ENCODE measurements around the gene SORL1. TPM values are rescaled to one million over a fixed set of nuclear protein-coding genes. Genes with fewer than 3 reads are reported as not detected.
"Not testable (repeated sequence)": the region's sequence is repeated elsewhere in the genome, so short reads cannot be mapped to it uniquely, and the experiment has no call there.

SORL1 gene
- total and polyA plus RNA-seq, 9 of the 15 experiments (the other 6 are each of a cell fraction or from before 2014, with no cell fraction given) = 0.01 to 0.66 TPM; not detected in 7

DNA sequence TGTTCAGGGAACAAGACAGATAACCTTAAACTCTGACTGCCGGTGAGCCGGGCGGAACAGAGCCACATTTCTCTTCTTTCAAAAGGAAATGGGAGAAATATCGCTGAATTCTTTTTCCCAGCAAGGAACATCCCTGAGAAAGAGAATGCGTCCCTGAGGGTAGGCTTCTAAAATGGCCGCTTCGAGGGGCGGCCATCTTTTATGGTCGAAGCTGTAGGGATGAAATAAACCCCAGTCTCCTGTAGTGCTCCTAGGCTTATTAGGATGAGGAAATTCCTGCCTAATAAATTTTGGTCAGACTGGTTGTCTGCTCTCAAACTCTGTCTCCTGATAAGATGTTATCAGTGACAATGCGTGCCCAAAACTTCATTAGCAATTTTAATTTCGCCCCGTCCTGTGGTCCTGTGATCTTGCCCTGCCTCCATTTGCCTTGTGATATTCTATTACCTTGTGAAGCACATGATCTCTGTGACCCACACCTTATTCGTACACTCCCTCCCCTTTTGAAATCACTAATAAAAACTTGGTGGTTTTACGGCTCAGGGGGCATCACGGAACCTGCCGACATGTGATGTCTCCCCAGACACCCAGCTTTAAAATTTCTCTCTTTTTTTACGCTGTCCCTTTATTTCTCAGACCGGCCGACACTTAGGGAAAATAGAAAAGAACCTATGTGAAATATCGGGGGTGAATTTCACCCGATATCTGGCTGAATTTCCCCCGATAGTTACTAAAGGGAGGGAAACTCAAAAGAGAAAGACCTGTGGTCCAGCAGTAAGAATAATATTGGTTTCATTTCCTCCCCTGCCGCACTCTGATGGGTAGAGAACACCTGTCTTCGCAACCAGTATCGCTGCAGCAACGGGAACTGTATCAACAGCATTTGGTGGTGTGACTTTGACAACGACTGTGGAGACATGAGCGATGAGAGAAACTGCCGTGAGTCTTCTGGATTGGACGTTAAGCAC lies 117.5 kb downstream of the SORL1 start:
- POLR2A ChIA-PET; H3K4me3 ChIP-seq; FAIRE-seq; H3K27ac ChIP-seq (ENCODE audit: extremely low read depth, low read depth, low read length); H3K9ac ChIP-seq (ENCODE audit: insufficient read depth in 1 of 2, low read depth in 2 of 2, low read length in 2 of 2); CTCF ChIA-PET (ENCODE audit: low intra/inter-chr PET ratio); BruUV-seq (replicated peaks); in situ Hi-C loops (cut with MboI); H4K20me1 ChIP-seq (replicated peaks; ENCODE audit: control insufficient read depth, insufficient read depth, low read length); H3K79me2 ChIP-seq (ENCODE audit: control insufficient read depth, insufficient read depth, low read length); H3K9me1 ChIP-seq (ENCODE audit: control insufficient read depth, insufficient read depth, low read length); DNase-seq (ENCODE audit: extremely low read depth in 1 of 4, low spot score in 3 of 4); H3K4me2 ChIP-seq (ENCODE audit: insufficient read depth, low read length); H3K9me3 ChIP-seq (replicated peaks; ENCODE audit: control insufficient read depth, insufficient read depth, low read depth, low read length); H3K27me3 ChIP-seq (ENCODE audit: control insufficient read depth in 2 of 2, insufficient read depth in 2 of 2, low read length in 2 of 2); intact Hi-C loops (cut with micrococcal nuclease); ATAC-seq; H3K36me3 ChIP-seq (ENCODE audit: control insufficient read depth, insufficient read depth, low read length); H3K4me1 ChIP-seq (replicated peaks in 1 of 2; ENCODE audit: control insufficient read depth in 2 of 2, insufficient read depth in 2 of 2, low read length in 2 of 2); H2AFZ ChIP-seq (ENCODE audit: low read depth, low read length): not testable (repeated sequence)
- peak in 2 of 3 experiments; percentile 8 to 57 for TF ChIP-seq YY1 (IDR thresholded peaks at IDR 0.05; ENCODE audit: borderline replicate concordance in 1 of 3, control insufficient read depth in 1 of 3, extremely low read depth in 1 of 3, insufficient read depth in 3 of 3, insufficient read length in 1 of 3, insufficient replicate concordance in 2 of 3, low read depth in 1 of 3, low read length in 2 of 3)
- 5% methylated on average over 26 of the region's 30 CpGs for WGBS (ENCODE audit: insufficient coverage, low coverage, missing lambda C conversion rate)

DNA sequence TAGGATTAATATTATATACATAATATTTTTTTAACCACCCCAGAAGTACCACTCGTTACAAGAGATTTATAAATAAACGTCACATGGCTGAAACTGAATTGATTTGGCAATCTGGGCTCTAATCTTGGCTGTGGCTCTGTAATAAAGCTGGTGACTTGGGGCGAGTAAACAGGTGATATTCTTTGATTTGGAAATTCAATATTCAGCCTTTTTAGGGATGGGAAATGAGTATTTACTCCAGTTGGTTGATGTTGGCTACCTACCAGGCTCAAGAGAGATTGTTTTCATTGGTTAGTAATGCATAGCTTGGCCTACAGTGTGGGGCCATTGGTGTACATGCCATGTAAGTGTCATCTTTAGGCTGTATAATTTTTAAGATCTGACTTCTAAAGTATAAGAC lies 118.3 kb downstream of the SORL1 start:
- in situ Hi-C loops (cut with MboI) = no loop called here
- CTCF ChIA-PET (ENCODE audit: low intra/inter-chr PET ratio) = no interaction called here
- TF ChIP-seq PTRF (tag; IDR thresholded peaks at IDR 0.05) (no peak), HNRNPK (IDR thresholded peaks at IDR 0.05; ENCODE audit: low read depth, low read length, poor library complexity, severe bottlenecking) (no peak), NKRF (IDR thresholded peaks at IDR 0.05; ENCODE audit: borderline replicate concordance) (no peak)
- TF ChIP-seq, protein P1, sequence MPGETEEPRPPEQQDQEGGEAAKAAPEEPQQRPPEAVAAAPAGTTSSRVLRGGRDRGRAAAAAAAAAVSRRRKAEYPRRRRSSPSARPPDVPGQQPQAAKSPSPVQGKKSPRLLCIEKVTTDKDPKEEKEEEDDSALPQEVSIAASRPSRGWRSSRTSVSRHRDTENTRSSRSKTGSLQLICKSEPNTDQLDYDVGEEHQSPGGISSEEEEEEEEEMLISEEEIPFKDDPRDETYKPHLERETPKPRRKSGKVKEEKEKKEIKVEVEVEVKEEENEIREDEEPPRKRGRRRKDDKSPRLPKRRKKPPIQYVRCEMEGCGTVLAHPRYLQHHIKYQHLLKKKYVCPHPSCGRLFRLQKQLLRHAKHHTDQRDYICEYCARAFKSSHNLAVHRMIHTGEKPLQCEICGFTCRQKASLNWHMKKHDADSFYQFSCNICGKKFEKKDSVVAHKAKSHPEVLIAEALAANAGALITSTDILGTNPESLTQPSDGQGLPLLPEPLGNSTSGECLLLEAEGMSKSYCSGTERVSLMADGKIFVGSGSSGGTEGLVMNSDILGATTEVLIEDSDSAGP (CRISPR knock-in tag; IDR thresholded peaks at IDR 0.05) = no peak
- TF ChIP-seq, protein P2, sequence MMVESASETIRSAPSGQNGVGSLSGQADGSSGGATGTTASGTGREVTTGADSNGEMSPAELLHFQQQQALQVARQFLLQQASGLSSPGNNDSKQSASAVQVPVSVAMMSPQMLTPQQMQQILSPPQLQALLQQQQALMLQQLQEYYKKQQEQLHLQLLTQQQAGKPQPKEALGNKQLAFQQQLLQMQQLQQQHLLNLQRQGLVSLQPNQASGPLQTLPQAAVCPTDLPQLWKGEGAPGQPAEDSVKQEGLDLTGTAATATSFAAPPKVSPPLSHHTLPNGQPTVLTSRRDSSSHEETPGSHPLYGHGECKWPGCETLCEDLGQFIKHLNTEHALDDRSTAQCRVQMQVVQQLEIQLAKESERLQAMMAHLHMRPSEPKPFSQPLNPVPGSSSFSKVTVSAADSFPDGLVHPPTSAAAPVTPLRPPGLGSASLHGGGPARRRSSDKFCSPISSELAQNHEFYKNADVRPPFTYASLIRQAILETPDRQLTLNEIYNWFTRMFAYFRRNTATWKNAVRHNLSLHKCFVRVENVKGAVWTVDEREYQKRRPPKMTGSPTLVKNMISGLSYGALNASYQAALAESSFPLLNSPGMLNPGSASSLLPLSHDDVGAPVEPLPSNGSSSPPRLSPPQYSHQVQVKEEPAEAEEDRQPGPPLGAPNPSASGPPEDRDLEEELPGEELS (CRISPR knock-in tag; IDR thresholded peaks at IDR 0.05; ENCODE audit: borderline replicate concordance) = no peak

More for the DNA sequence above, 118.3 kb downstream of the SORL1 start:
- no peak for DNase-seq (ENCODE audit: extremely low read depth in 1 of 4, low spot score in 3 of 4)
- FAIRE-seq = no peak
- no peaks in the 10 kb centered on the region for H3K4me1 ChIP-seq (replicated peaks in 1 of 2; ENCODE audit: control insufficient read depth in 2 of 2, insufficient read depth in 2 of 2, low read length in 2 of 2)
- no TSS peak for BruUV-seq (replicated peaks)
- H4K20me1 ChIP-seq (replicated peaks; ENCODE audit: control insufficient read depth, insufficient read depth, low read length) = no peaks in the 10 kb centered on the region; the same call in 1 of the 2 replicates
- no peak overlapping the region for H3K9ac ChIP-seq (ENCODE audit: insufficient read depth in 1 of 2, low read depth in 2 of 2, low read length in 2 of 2)
- no peak overlapping the region for H3K4me2 ChIP-seq (ENCODE audit: insufficient read depth, low read length)
- no peaks in the 10 kb centered on the region for H3K9me1 ChIP-seq (ENCODE audit: control insufficient read depth, insufficient read depth, low read length)
- H3K27me3 ChIP-seq (ENCODE audit: control insufficient read depth in 2 of 2, insufficient read depth in 2 of 2, low read length in 2 of 2) = peaks cover 0 to 4% of the 10 kb centered on the region in 2 experiments; a peak in 2 of 5 replicates
- no peak for ATAC-seq
- 0% methylated on average over 3 of the region's 3 CpGs for WGBS (ENCODE audit: insufficient coverage, low coverage, missing lambda C conversion rate)
- no peak overlapping the region for H2AFZ ChIP-seq (ENCODE audit: low read depth, low read length)
- intact Hi-C loops (cut with micrococcal nuclease) = no loop called here
- H3K9me3 ChIP-seq (replicated peaks; ENCODE audit: control insufficient read depth, insufficient read depth, low read depth, low read length) = no peaks in the 10 kb centered on the region
- POLR2A ChIA-PET = no interaction called here
- H3K36me3 ChIP-seq (ENCODE audit: control insufficient read depth, insufficient read depth, low read length) = no peaks in the 10 kb centered on the region
- no peak overlapping the region for H3K27ac ChIP-seq (ENCODE audit: extremely low read depth, low read depth, low read length)
- H3K4me3 ChIP-seq = no peak overlapping the region
- H3K79me2 ChIP-seq (ENCODE audit: control insufficient read depth, insufficient read depth, low read length) = no peaks in the 10 kb centered on the region
